ENCODE results near the gene BAHCC1.

GRCh38 chr17:81365601-81366585 is 29.4 kb upstream of the BAHCC1 start:
- TF ChIP-seq, protein P1, sequence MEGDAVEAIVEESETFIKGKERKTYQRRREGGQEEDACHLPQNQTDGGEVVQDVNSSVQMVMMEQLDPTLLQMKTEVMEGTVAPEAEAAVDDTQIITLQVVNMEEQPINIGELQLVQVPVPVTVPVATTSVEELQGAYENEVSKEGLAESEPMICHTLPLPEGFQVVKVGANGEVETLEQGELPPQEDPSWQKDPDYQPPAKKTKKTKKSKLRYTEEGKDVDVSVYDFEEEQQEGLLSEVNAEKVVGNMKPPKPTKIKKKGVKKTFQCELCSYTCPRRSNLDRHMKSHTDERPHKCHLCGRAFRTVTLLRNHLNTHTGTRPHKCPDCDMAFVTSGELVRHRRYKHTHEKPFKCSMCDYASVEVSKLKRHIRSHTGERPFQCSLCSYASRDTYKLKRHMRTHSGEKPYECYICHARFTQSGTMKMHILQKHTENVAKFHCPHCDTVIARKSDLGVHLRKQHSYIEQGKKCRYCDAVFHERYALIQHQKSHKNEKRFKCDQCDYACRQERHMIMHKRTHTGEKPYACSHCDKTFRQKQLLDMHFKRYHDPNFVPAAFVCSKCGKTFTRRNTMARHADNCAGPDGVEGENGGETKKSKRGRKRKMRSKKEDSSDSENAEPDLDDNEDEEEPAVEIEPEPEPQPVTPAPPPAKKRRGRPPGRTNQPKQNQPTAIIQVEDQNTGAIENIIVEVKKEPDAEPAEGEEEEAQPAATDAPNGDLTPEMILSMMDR (conservative IDR thresholded peaks at IDR 0.05; ENCODE audit: low read length), result no peak
- TF ChIP-seq EZH2phosphoT487 (IDR thresholded peaks at IDR 0.05; ENCODE audit: borderline replicate concordance), result no peak
